OCI-M2 (cell line): ENCODE results near the gene ITLN2.
"Not testable (repeated sequence)": the region's sequence is repeated elsewhere in the genome, so short reads cannot be mapped to it uniquely, and the experiment has no call there.

Experiments
- DNase-seq: peaks from one replicate; lab custom pipeline; 2025; ENCODE audit not compliant: unreplicated experiment; lab: John Stamatoyannopoulos, UW

Gene ITLN2

GRCh38 chr1:160954158-160955104 lies at the start of gene ITLN2:
ITLN2 (minus strand) TSS chr1:160954809; CDS start chr1:160954741, 68 bp downstream.
- DNase-seq: no peak

GRCh38 chr1:161001525-161001924 lies 46.9 kb upstream of the ITLN2 start:
- no peak for DNase-seq

GRCh38 chr1:161000736-161001480 lies 46.3 kb upstream of the ITLN2 start:
- no peak for DNase-seq

- no peak for DNase-seq
Observed at GRCh38 chr1:160999376-160999775, 44.8 kb upstream of the ITLN2 start.

- DNase-seq: no peak
Observed at GRCh38 chr1:160997323-160998038, 42.9 kb upstream of the ITLN2 start.

GRCh38 chr1:160996178-160996577 lies 41.6 kb upstream of the ITLN2 start:
- DNase-seq: no peak

GRCh38 chr1:160993544-160994193 lies 39.1 kb upstream of the ITLN2 start:
- DNase-seq: no peak

GRCh38 chr1:160992036-160992435 lies 37.4 kb upstream of the ITLN2 start:
- DNase-seq: not testable (repeated sequence)

GRCh38 chr1:160987359-160988050 lies 32.9 kb upstream of the ITLN2 start:
- DNase-seq: no peak

GRCh38 chr1:160985723-160986122 lies 31.1 kb upstream of the ITLN2 start:
- no peak for DNase-seq

GRCh38 chr1:160981584-160982411 lies 27.2 kb upstream of the ITLN2 start:
- DNase-seq: no peak

GRCh38 chr1:160979286-160979685 lies 24.7 kb upstream of the ITLN2 start:
- no peak for DNase-seq

GRCh38 chr1:160978510-160978927 lies 23.9 kb upstream of the ITLN2 start:
- no peak for DNase-seq

- DNase-seq: no peak
Observed at GRCh38 chr1:160975026-160975425, 20.4 kb upstream of the ITLN2 start.

- DNase-seq: no peak
Observed at GRCh38 chr1:160973491-160973890, 18.9 kb upstream of the ITLN2 start.

GRCh38 chr1:160972939-160973338 lies 18.3 kb upstream of the ITLN2 start:
- DNase-seq: no peak

GRCh38 chr1:160971618-160972056 lies 17.0 kb upstream of the ITLN2 start:
- no peak for DNase-seq

- DNase-seq: no peak
Observed at GRCh38 chr1:160963521-160963920, 8.9 kb upstream of the ITLN2 start.

- no peak for DNase-seq
Observed at GRCh38 chr1:160961419-160961818, 6.8 kb upstream of the ITLN2 start.
